Measurements from ENCODE around the gene FAT1.
"Not testable (repeated sequence)": the region's sequence is repeated elsewhere in the genome, so short reads cannot be mapped to it uniquely, and the experiment has no call there.

The FAT1 gene

GRCh38 chr4:186760576-186760975 is 36.9 kb upstream of the FAT1 start:
- no peak overlapping the region for H3K27ac Mint-ChIP-seq
- no peaks in the 10 kb centered on the region for H3K36me3 Mint-ChIP-seq (ENCODE audit: low read depth)
- DNase-seq (ENCODE audit: low spot score): no peak
- no peaks in the 10 kb centered on the region for H3K4me1 Mint-ChIP-seq (ENCODE audit: low read depth)
- H3K9me3 Mint-ChIP-seq: peaks cover 34% of the 10 kb centered on the region
- H3K27me3 Mint-ChIP-seq (ENCODE audit: low read depth): no peaks in the 10 kb centered on the region
- H3K4me3 Mint-ChIP-seq: no peak overlapping the region

GRCh38 chr4:186759990-186760389 is 36.3 kb upstream of the FAT1 start:
- H3K27me3 Mint-ChIP-seq (ENCODE audit: low read depth): no peaks in the 10 kb centered on the region

GRCh38 chr4:186758929-186759682 is 35.5 kb upstream of the FAT1 start:
- Mint-ChIP-seq H3K36me3 (ENCODE audit: low read depth) (no peaks in the 10 kb centered on the region), H3K9me3 (peaks cover 28% of the 10 kb centered on the region), H3K4me3 (no peak overlapping the region), H3K4me1 (ENCODE audit: low read depth) (no peaks in the 10 kb centered on the region), H3K27ac (no peak overlapping the region), H3K27me3 (ENCODE audit: low read depth) (no peaks in the 10 kb centered on the region)
- DNase-seq (ENCODE audit: low spot score): no peak

More at GRCh38 chr4:186759990-186760389, 36.3 kb upstream of the FAT1 start:
- H3K36me3 Mint-ChIP-seq (ENCODE audit: low read depth): no peaks in the 10 kb centered on the region
- no peaks in the 10 kb centered on the region for H3K4me1 Mint-ChIP-seq (ENCODE audit: low read depth)
- peaks cover 31% of the 10 kb centered on the region for H3K9me3 Mint-ChIP-seq
- DNase-seq (ENCODE audit: low spot score): no peak
- no peak overlapping the region for H3K4me3 Mint-ChIP-seq
- no peak overlapping the region for H3K27ac Mint-ChIP-seq

GRCh38 chr4:186757696-186758355 is 34.2 kb upstream of the FAT1 start:
- Mint-ChIP-seq H3K27me3 (ENCODE audit: low read depth) (no peaks in the 10 kb centered on the region), H3K27ac (no peak overlapping the region), H3K9me3 (peaks cover 27% of the 10 kb centered on the region), H3K36me3 (ENCODE audit: low read depth) (no peaks in the 10 kb centered on the region), H3K4me3 (no peak overlapping the region), H3K4me1 (ENCODE audit: low read depth) (no peaks in the 10 kb centered on the region)
- no peak for DNase-seq (ENCODE audit: low spot score)

GRCh38 chr4:186756550-186756949 is 32.9 kb upstream of the FAT1 start:
- H3K27me3 Mint-ChIP-seq (ENCODE audit: low read depth); DNase-seq (ENCODE audit: low spot score); H3K36me3 Mint-ChIP-seq (ENCODE audit: low read depth); H3K27ac Mint-ChIP-seq; H3K4me3 Mint-ChIP-seq; H3K4me1 Mint-ChIP-seq (ENCODE audit: low read depth): not testable (repeated sequence)
- peaks cover 25% of the 10 kb centered on the region for H3K9me3 Mint-ChIP-seq

GRCh38 chr4:186755550-186756519 is 32.2 kb upstream of the FAT1 start:
- H3K27ac Mint-ChIP-seq: no peak overlapping the region
- no peaks in the 10 kb centered on the region for H3K27me3 Mint-ChIP-seq (ENCODE audit: low read depth)
- H3K9me3 Mint-ChIP-seq: peaks cover 22% of the 10 kb centered on the region
- H3K4me3 Mint-ChIP-seq: no peak overlapping the region
- DNase-seq (ENCODE audit: low spot score): no peak
- no peaks in the 10 kb centered on the region for H3K4me1 Mint-ChIP-seq (ENCODE audit: low read depth)
- H3K36me3 Mint-ChIP-seq (ENCODE audit: low read depth): no peaks in the 10 kb centered on the region

- Mint-ChIP-seq H3K27me3 (ENCODE audit: low read depth) (no peaks in the 10 kb centered on the region), H3K27ac (no peak overlapping the region), H3K4me3 (no peak overlapping the region), H3K36me3 (ENCODE audit: low read depth) (no peaks in the 10 kb centered on the region), H3K4me1 (ENCODE audit: low read depth) (no peaks in the 10 kb centered on the region), H3K9me3 (peaks cover 19% of the 10 kb centered on the region)
- DNase-seq (ENCODE audit: low spot score): no peak
Observed at GRCh38 chr4:186754976-186755375, 31.3 kb upstream of the FAT1 start.

GRCh38 chr4:186752325-186752724 is 28.7 kb upstream of the FAT1 start:
- no peak overlapping the region for H3K4me3 Mint-ChIP-seq
- H3K9me3 Mint-ChIP-seq: peaks cover 13% of the 10 kb centered on the region
- H3K36me3 Mint-ChIP-seq (ENCODE audit: low read depth): no peaks in the 10 kb centered on the region
- no peaks in the 10 kb centered on the region for H3K27me3 Mint-ChIP-seq (ENCODE audit: low read depth)
- H3K4me1 Mint-ChIP-seq (ENCODE audit: low read depth): no peaks in the 10 kb centered on the region
- no peak for DNase-seq (ENCODE audit: low spot score)
- no peak overlapping the region for H3K27ac Mint-ChIP-seq

GRCh38 chr4:186749611-186750281 is 26.1 kb upstream of the FAT1 start:
- Mint-ChIP-seq H3K9me3 (no peaks in the 10 kb centered on the region), H3K36me3 (ENCODE audit: low read depth) (no peaks in the 10 kb centered on the region), H3K4me1 (ENCODE audit: low read depth) (no peaks in the 10 kb centered on the region), H3K27ac (no peak overlapping the region), H3K4me3 (no peak overlapping the region), H3K27me3 (ENCODE audit: low read depth) (no peaks in the 10 kb centered on the region)
- DNase-seq (ENCODE audit: low spot score): no peak

- H3K9me3 Mint-ChIP-seq: no peaks in the 10 kb centered on the region
- no peaks in the 10 kb centered on the region for H3K36me3 Mint-ChIP-seq (ENCODE audit: low read depth)
- H3K4me3 Mint-ChIP-seq: no peak overlapping the region
- H3K27ac Mint-ChIP-seq: no peak overlapping the region
- H3K27me3 Mint-ChIP-seq (ENCODE audit: low read depth): no peaks in the 10 kb centered on the region
- no peak for DNase-seq (ENCODE audit: low spot score)
- no peaks in the 10 kb centered on the region for H3K4me1 Mint-ChIP-seq (ENCODE audit: low read depth)
Observed at GRCh38 chr4:186746581-186746980, 22.9 kb upstream of the FAT1 start.

- H3K4me3 Mint-ChIP-seq: no peak overlapping the region
- H3K9me3 Mint-ChIP-seq: no peaks in the 10 kb centered on the region
- H3K36me3 Mint-ChIP-seq (ENCODE audit: low read depth): no peaks in the 10 kb centered on the region
- H3K4me1 Mint-ChIP-seq (ENCODE audit: low read depth): no peaks in the 10 kb centered on the region
- H3K27ac Mint-ChIP-seq: no peak overlapping the region
- DNase-seq (ENCODE audit: low spot score): no peak
- H3K27me3 Mint-ChIP-seq (ENCODE audit: low read depth): no peaks in the 10 kb centered on the region
Observed at GRCh38 chr4:186743261-186743660, 19.6 kb upstream of the FAT1 start.

GRCh38 chr4:186740822-186741221 is 17.2 kb upstream of the FAT1 start:
- no peaks in the 10 kb centered on the region for H3K4me1 Mint-ChIP-seq (ENCODE audit: low read depth)
- H3K4me3 Mint-ChIP-seq: no peak overlapping the region
- no peak overlapping the region for H3K27ac Mint-ChIP-seq
- no peaks in the 10 kb centered on the region for H3K36me3 Mint-ChIP-seq (ENCODE audit: low read depth)
- no peaks in the 10 kb centered on the region for H3K9me3 Mint-ChIP-seq
- no peak for DNase-seq (ENCODE audit: low spot score)
- no peaks in the 10 kb centered on the region for H3K27me3 Mint-ChIP-seq (ENCODE audit: low read depth)

- Mint-ChIP-seq H3K4me3 (no peak overlapping the region), H3K4me1 (ENCODE audit: low read depth) (no peaks in the 10 kb centered on the region), H3K36me3 (ENCODE audit: low read depth) (no peaks in the 10 kb centered on the region), H3K9me3 (no peaks in the 10 kb centered on the region), H3K27me3 (ENCODE audit: low read depth) (no peaks in the 10 kb centered on the region), H3K27ac (no peak overlapping the region)
- no peak for DNase-seq (ENCODE audit: low spot score)
Observed at GRCh38 chr4:186739802-186740434, 16.3 kb upstream of the FAT1 start.

All from T-helper 2 cell treated with Interferon-gamma antibody and Interleukin-4, amounts not matched to agents 5 μg/mL and 100 μg/mL, for 36 hours (primary cell).